H9 (cell line): ENCODE measurements around the gene RIMOC1. TPM values are rescaled to one million over a fixed set of nuclear protein-coding genes. Genes with fewer than 3 reads are reported as not detected.

Source experiments
- DNase-seq: peaks from one replicate; pipeline ENCODE4 v3.0.0-alpha.2; 2017
- H2AFZ ChIP-seq: one replicate; pipeline ENCODE4 v1.6.1; 2013; ENCODE audit warnings: mild to moderate bottlenecking, low read length, control low read depth, moderate library complexity
- H2AK5ac ChIP-seq: 2 replicates; pipeline ENCODE4 v1.6.1; 2013; ENCODE audit warnings: low read length, control low read depth, mixed read lengths; ENCODE audit not compliant: insufficient read length
- H2BK120ac ChIP-seq: one replicate; pipeline ENCODE4 v1.6.1; 2013; ENCODE audit warnings: low read depth, mild to moderate bottlenecking, low read length, control low read depth, inconsistent platforms; ENCODE audit not compliant: poor library complexity, severe bottlenecking
- H2BK12ac ChIP-seq: 2 replicates; pipeline ENCODE4 v1.6.1; 2013; ENCODE audit warnings: low read length, control low read depth, mixed read lengths, low read depth; ENCODE audit not compliant: insufficient read length
- H2BK15ac ChIP-seq: 2 replicates; pipeline ENCODE4 v1.6.1; 2013; ENCODE audit warnings: low read depth, low read length, control low read depth
- H2BK20ac ChIP-seq: one replicate; pipeline ENCODE4 v1.6.1; 2013; ENCODE audit warnings: low read depth, mild to moderate bottlenecking, low read length, control low read depth, inconsistent platforms; ENCODE audit not compliant: poor library complexity, severe bottlenecking
- H2BK5ac ChIP-seq: 2 replicates; pipeline ENCODE4 v1.6.1; 2013; ENCODE audit warnings: low read length, control low read depth, mixed read lengths; ENCODE audit not compliant: insufficient read length
- H3K14ac ChIP-seq: 2 replicates; pipeline ENCODE4 v1.6.1; 2013; ENCODE audit warnings: low read length, control low read depth; ENCODE audit not compliant: insufficient read depth
- H3K18ac ChIP-seq: 2 replicates; pipeline ENCODE4 v1.6.1; 2013; ENCODE audit warnings: low read depth, mild to moderate bottlenecking, mixed read lengths, low read length, control low read depth; ENCODE audit not compliant: insufficient read length
- H3K23ac ChIP-seq: 2 replicates; pipeline ENCODE4 v1.6.1; 2013; ENCODE audit warnings: low read length, control low read depth, mixed read lengths, low read depth; ENCODE audit not compliant: insufficient read length
- H3K23me2 ChIP-seq: 2 replicates; pipeline ENCODE4 v1.6.1; 2013; ENCODE audit warnings: low read depth, mild to moderate bottlenecking, mixed read lengths, low read length, control low read depth; ENCODE audit not compliant: insufficient read length, poor library complexity, severe bottlenecking
- H3K27ac ChIP-seq: 2 replicates; pipeline ENCODE4 v1.5.1; 2013; ENCODE audit warnings: low read length, control low read depth, mixed read lengths, low read depth; ENCODE audit not compliant: insufficient read length
- H3K27me3 ChIP-seq: 2 replicates; pipeline ENCODE4 v1.6.1; 2013; ENCODE audit warnings: low read length, control low read depth, inconsistent platforms; ENCODE audit not compliant: insufficient read depth
- H3K4ac ChIP-seq: 2 replicates; pipeline ENCODE4 v1.6.1; 2013; ENCODE audit warnings: low read depth, mild to moderate bottlenecking, control low read depth, inconsistent platforms, low read length, moderate library complexity
- H3K4me1 ChIP-seq: 2 replicates; pipeline ENCODE4 v1.6.1; 2013; ENCODE audit warnings: low read length, control low read depth, inconsistent platforms; ENCODE audit not compliant: insufficient read depth
- H3K4me2 ChIP-seq: 2 replicates; pipeline ENCODE4 v1.6.1; 2013; ENCODE audit warnings: low read length, control low read depth, mixed read lengths; ENCODE audit not compliant: insufficient read length, insufficient read depth
- H3K56ac ChIP-seq: 2 replicates; pipeline ENCODE4 v1.6.1; 2013; ENCODE audit warnings: low read depth, mild to moderate bottlenecking, mixed read lengths, low read length, control low read depth; ENCODE audit not compliant: insufficient read length
- H3K79me1 ChIP-seq: 2 replicates; pipeline ENCODE4 v1.6.1; 2013; ENCODE audit warnings: low read depth, mild to moderate bottlenecking, moderate library complexity, low read length, control low read depth, inconsistent platforms; ENCODE audit not compliant: insufficient read depth, poor library complexity, severe bottlenecking
- H3K79me2 ChIP-seq: 2 replicates; pipeline ENCODE4 v1.6.1; 2013; ENCODE audit warnings: low read length, control low read depth, inconsistent platforms; ENCODE audit not compliant: insufficient read depth
- H3K9ac ChIP-seq: 2 replicates; pipeline ENCODE4 v1.6.1; 2013; ENCODE audit warnings: low read length, control low read depth, mixed read lengths; ENCODE audit not compliant: insufficient read length; ENCODE audit errors: extremely low read depth
- H3K9me3 ChIP-seq: one replicate; pipeline ENCODE4 v1.6.1; 2013; ENCODE audit warnings: low read depth, low read length, inconsistent platforms; ENCODE audit not compliant: control insufficient read depth
- H3T11ph ChIP-seq: one replicate; pipeline ENCODE4 v1.6.1; 2013; ENCODE audit warnings: mild to moderate bottlenecking, low read length, control low read depth, inconsistent platforms
- H4K20me1 ChIP-seq: one replicate; pipeline ENCODE4 v1.6.1; 2013; ENCODE audit not compliant: control insufficient read depth, insufficient read length, insufficient read depth
- H4K5ac ChIP-seq: 2 replicates; pipeline ENCODE4 v1.6.1; 2013; ENCODE audit warnings: low read depth, mild to moderate bottlenecking, mixed read lengths, low read length, control low read depth; ENCODE audit not compliant: insufficient read length
- H4K8ac ChIP-seq: replicated peaks from 2 replicates; pipeline ENCODE4 v1.6.1; 2013; ENCODE audit warnings: low read length, control low read depth, mixed read lengths, low read depth; ENCODE audit not compliant: insufficient read length
- H4K91ac ChIP-seq: 2 replicates; pipeline ENCODE4 v1.6.1; 2013; ENCODE audit warnings: low read depth, mild to moderate bottlenecking, moderate library complexity, mixed read lengths, low read length, control low read depth; ENCODE audit not compliant: insufficient read length
- H3K27ac Mint-ChIP-seq, 3 experiments: 2 replicates in 2 of 3; 3 replicates in 1 of 3; pipeline ENCODE4 v1.8.0; 2020 to 2021; ENCODE audit warnings: mixed read lengths in 3 of 3, mild to moderate bottlenecking in 1 of 3, moderate library complexity in 1 of 3
- H3K27me3 Mint-ChIP-seq: 2 replicates; pipeline ENCODE4 v1.8.0; 2021; ENCODE audit warnings: low read depth, mild to moderate bottlenecking, moderate library complexity, mixed read lengths
- H3K36me3 Mint-ChIP-seq, 3 experiments: 2 replicates in 2 of 3; 3 replicates in 1 of 3; pipeline ENCODE4 v1.8.0; 2020 to 2021; ENCODE audit warnings: low read depth in 3 of 3, mixed read lengths in 3 of 3; ENCODE audit not compliant: insufficient read depth in 1 of 3
- H3K4me1 Mint-ChIP-seq, 2 experiments: 2 replicates each; pipeline ENCODE4 v1.8.0; 2020; ENCODE audit warnings: mixed read lengths in 2 of 2
- H3K4me3 Mint-ChIP-seq, 2 experiments: 2 replicates in 1 of 2; 3 replicates in 1 of 2; pipeline ENCODE4 v1.8.0; 2020 to 2021; ENCODE audit warnings: mild to moderate bottlenecking in 2 of 2, mixed read lengths in 2 of 2, moderate library complexity in 1 of 2
- H3K9me3 Mint-ChIP-seq, 2 experiments: 2 replicates in 1 of 2; 3 replicates in 1 of 2; pipeline ENCODE4 v1.8.0; 2020; ENCODE audit warnings: mild to moderate bottlenecking in 2 of 2, mixed read lengths in 2 of 2, moderate library complexity in 1 of 2
- WGBS: extraction: QIAGEN DNeasy Blood & Tissue Kit; methylation state at CpG from one replicate; pipeline ENCODE4 v1.1.7; 2013; ENCODE audit warnings: missing lambda C conversion rate, low lambda C conversion rate, mixed read lengths; ENCODE audit not compliant: insufficient read length; ENCODE audit errors: extremely low coverage; 5-methylcytosine and 5-hydroxymethylcytosine counted together
- total RNA-seq: library from RNA; stranded (reverse); gene quantifications from 2 replicates; pipeline ENCODE4 v1.2.1, GENCODE V29; 2021
- TF ChIP-seq, protein P1 (sequence below): fragments of 200-600 bp; sonication (generic); conservative IDR thresholded peaks from 3 replicates; pipeline ENCODE4 v1.8.0; 2021; ENCODE audit warnings: antibody characterized with exemption, mild to moderate bottlenecking

The RIMOC1 gene
- total RNA-seq, 1 experiment from 2014 or later = 43.3 TPM

DNA sequence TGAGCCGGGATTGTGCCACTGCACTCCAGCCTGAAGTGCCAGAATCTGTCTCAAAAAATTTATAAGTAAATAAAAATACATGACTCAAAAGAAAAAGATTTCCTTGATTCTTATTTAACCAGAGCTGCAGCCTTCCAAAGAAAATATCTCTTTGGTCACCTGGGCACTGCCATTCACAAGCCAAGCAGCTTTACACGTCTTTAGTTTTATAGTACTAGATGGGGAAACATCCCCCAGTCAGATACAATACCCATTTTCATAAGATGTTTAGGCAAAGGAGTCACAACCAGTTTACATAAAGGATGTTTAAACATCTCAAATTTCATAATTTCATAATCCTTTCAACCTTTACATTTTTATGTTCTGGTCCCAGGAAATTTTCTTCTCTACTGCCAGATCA lies 20.2 kb upstream of the RIMOC1 start:
- no peak overlapping the region for H3K18ac ChIP-seq
- H2BK20ac ChIP-seq = no peak overlapping the region
- Mint-ChIP-seq H3K27me3 (no peaks in the 10 kb centered on the region; the same call in 1 of the 2 replicates), H3K4me1 (no peaks in the 10 kb centered on the region), H3K27ac (no peak overlapping the region), H3K9me3 (peaks cover 12 to 13% of the 10 kb centered on the region in 2 experiments), H3K36me3 (peaks cover 2 to 7% (median 5%) of the 10 kb centered on the region in 3 experiments; a peak in 3 of 7 replicates), H3K4me3 (no peak overlapping the region)
- H3K4me2 ChIP-seq = no peak overlapping the region
- no peaks in the 10 kb centered on the region for H3K79me2 ChIP-seq
- no peaks in the 10 kb centered on the region for H4K20me1 ChIP-seq
- H3T11ph ChIP-seq = no peak overlapping the region
- no peak overlapping the region for H2AK5ac ChIP-seq
- H2BK120ac ChIP-seq = no peak overlapping the region
- H3K4ac ChIP-seq = no peak overlapping the region
- H3K23me2 ChIP-seq = no peaks in the 10 kb centered on the region
- H2BK12ac ChIP-seq = no peak overlapping the region
- no peak overlapping the region for H4K5ac ChIP-seq
- DNase-seq = no peak
- no peaks in the 10 kb centered on the region for H3K9me3 ChIP-seq
- H3K27me3 ChIP-seq = no peaks in the 10 kb centered on the region
- no peak overlapping the region for H2AFZ ChIP-seq
- H3K4me1 ChIP-seq = no peaks in the 10 kb centered on the region
- no peak overlapping the region for H3K23ac ChIP-seq
- TF ChIP-seq, protein P1, sequence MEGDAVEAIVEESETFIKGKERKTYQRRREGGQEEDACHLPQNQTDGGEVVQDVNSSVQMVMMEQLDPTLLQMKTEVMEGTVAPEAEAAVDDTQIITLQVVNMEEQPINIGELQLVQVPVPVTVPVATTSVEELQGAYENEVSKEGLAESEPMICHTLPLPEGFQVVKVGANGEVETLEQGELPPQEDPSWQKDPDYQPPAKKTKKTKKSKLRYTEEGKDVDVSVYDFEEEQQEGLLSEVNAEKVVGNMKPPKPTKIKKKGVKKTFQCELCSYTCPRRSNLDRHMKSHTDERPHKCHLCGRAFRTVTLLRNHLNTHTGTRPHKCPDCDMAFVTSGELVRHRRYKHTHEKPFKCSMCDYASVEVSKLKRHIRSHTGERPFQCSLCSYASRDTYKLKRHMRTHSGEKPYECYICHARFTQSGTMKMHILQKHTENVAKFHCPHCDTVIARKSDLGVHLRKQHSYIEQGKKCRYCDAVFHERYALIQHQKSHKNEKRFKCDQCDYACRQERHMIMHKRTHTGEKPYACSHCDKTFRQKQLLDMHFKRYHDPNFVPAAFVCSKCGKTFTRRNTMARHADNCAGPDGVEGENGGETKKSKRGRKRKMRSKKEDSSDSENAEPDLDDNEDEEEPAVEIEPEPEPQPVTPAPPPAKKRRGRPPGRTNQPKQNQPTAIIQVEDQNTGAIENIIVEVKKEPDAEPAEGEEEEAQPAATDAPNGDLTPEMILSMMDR = no peak
- H3K9ac ChIP-seq = no peak overlapping the region
- no peak overlapping the region for H2BK15ac ChIP-seq
- no peak overlapping the region for H3K14ac ChIP-seq
- H4K8ac ChIP-seq = no peak overlapping the region
- H3K56ac ChIP-seq = no peak overlapping the region
- H4K91ac ChIP-seq = no peak overlapping the region
- no peak overlapping the region for H2BK5ac ChIP-seq
- WGBS = no CpG with 5 or more reads among the region's 2 CpGs
- no peaks in the 10 kb centered on the region for H3K79me1 ChIP-seq
- H3K27ac ChIP-seq = no peak overlapping the region
